ENCODE measurements around the gene HDAC4. TPM values are rescaled to one million over a fixed set of nuclear protein-coding genes. Genes with fewer than 3 reads are reported as not detected.
A peak's percentile ranks its signal among the peaks of the same experiment; 100 is the strongest.

HDAC4 gene
- total RNA-seq, 1 donor from 2014 or later = 44.7 TPM

- peak; percentile 79 for DNase-seq
- Mint-ChIP-seq H3K27me3 (no peaks in the 10 kb centered on the region), H3K4me3 (peak overlapping the region; percentile 21), H3K36me3 (ENCODE audit: low read depth) (peaks cover 6% of the 10 kb centered on the region), H3K27ac (peak overlapping the region; percentile 15), H3K4me1 (peaks cover 51% of the 10 kb centered on the region), H3K9me3 (no peaks in the 10 kb centered on the region)
- intact Hi-C loops (cut with micrococcal nuclease) = no loop called here
Observed at GRCh38 chr2:239396881-239397681, 3.7 kb downstream of the HDAC4 start.

GRCh38 chr2:239395524-239395923 lies 5.3 kb downstream of the HDAC4 start:
- intact Hi-C loops (cut with micrococcal nuclease) = no loop called here
- H3K4me3 Mint-ChIP-seq = no peak overlapping the region
- peaks cover 48% of the 10 kb centered on the region for H3K4me1 Mint-ChIP-seq

GRCh38 chr2:239394978-239395377 lies 5.8 kb downstream of the HDAC4 start:
- peaks cover 48% of the 10 kb centered on the region for H3K4me1 Mint-ChIP-seq

More at GRCh38 chr2:239395524-239395923, 5.3 kb downstream of the HDAC4 start:
- Mint-ChIP-seq H3K36me3 (ENCODE audit: low read depth) (peaks cover 6% of the 10 kb centered on the region), H3K27ac (no peak overlapping the region), H3K9me3 (no peaks in the 10 kb centered on the region), H3K27me3 (no peaks in the 10 kb centered on the region)
- DNase-seq = no peak

GRCh38 chr2:239394346-239394945 lies 6.4 kb downstream of the HDAC4 start:
- H3K27ac Mint-ChIP-seq = no peak overlapping the region
- no peak for DNase-seq
- peaks cover 6% of the 10 kb centered on the region for H3K36me3 Mint-ChIP-seq (ENCODE audit: low read depth)
- H3K27me3 Mint-ChIP-seq = no peaks in the 10 kb centered on the region
- no peak overlapping the region for H3K4me3 Mint-ChIP-seq
- intact Hi-C loops (cut with micrococcal nuclease) = no loop called here
- H3K9me3 Mint-ChIP-seq = no peaks in the 10 kb centered on the region
- peaks cover 45% of the 10 kb centered on the region for H3K4me1 Mint-ChIP-seq

More at GRCh38 chr2:239394978-239395377, 5.8 kb downstream of the HDAC4 start:
- intact Hi-C loops (cut with micrococcal nuclease) = no loop called here
- Mint-ChIP-seq H3K36me3 (ENCODE audit: low read depth) (peaks cover 6% of the 10 kb centered on the region), H3K27ac (no peak overlapping the region), H3K9me3 (no peaks in the 10 kb centered on the region), H3K4me3 (no peak overlapping the region), H3K27me3 (no peaks in the 10 kb centered on the region)
- DNase-seq = no peak

- H3K36me3 Mint-ChIP-seq (ENCODE audit: low read depth) = peaks cover 9% of the 10 kb centered on the region
- no peak overlapping the region for H3K27ac Mint-ChIP-seq
- no peaks in the 10 kb centered on the region for H3K27me3 Mint-ChIP-seq
- no peaks in the 10 kb centered on the region for H3K9me3 Mint-ChIP-seq
- H3K4me3 Mint-ChIP-seq = no peak overlapping the region
- intact Hi-C loops (cut with micrococcal nuclease) = no loop called here
- H3K4me1 Mint-ChIP-seq = peaks cover 40% of the 10 kb centered on the region
- no peak for DNase-seq
Observed at GRCh38 chr2:239393941-239394340, 6.9 kb downstream of the HDAC4 start.

GRCh38 chr2:239393388-239393940 lies 7.4 kb downstream of the HDAC4 start:
- no peaks in the 10 kb centered on the region for H3K27me3 Mint-ChIP-seq
- H3K36me3 Mint-ChIP-seq (ENCODE audit: low read depth) = peaks cover 9% of the 10 kb centered on the region
- H3K27ac Mint-ChIP-seq = no peak overlapping the region
- intact Hi-C loops (cut with micrococcal nuclease) = no loop called here
- H3K4me3 Mint-ChIP-seq = no peak overlapping the region
- H3K4me1 Mint-ChIP-seq = peaks cover 35% of the 10 kb centered on the region
- H3K9me3 Mint-ChIP-seq = no peaks in the 10 kb centered on the region
- no peak for DNase-seq

- Mint-ChIP-seq H3K4me3 (no peak overlapping the region), H3K4me1 (peaks cover 31% of the 10 kb centered on the region), H3K27me3 (no peaks in the 10 kb centered on the region), H3K36me3 (ENCODE audit: low read depth) (peaks cover 9% of the 10 kb centered on the region), H3K9me3 (no peaks in the 10 kb centered on the region), H3K27ac (no peak overlapping the region)
- no peak for DNase-seq
- intact Hi-C loops (cut with micrococcal nuclease) = no loop called here
Observed at GRCh38 chr2:239392688-239393387, 8.0 kb downstream of the HDAC4 start.

GRCh38 chr2:239392072-239392357 lies 8.8 kb downstream of the HDAC4 start:
- Mint-ChIP-seq H3K36me3 (ENCODE audit: low read depth) (peaks cover 7% of the 10 kb centered on the region), H3K4me1 (peaks cover 23% of the 10 kb centered on the region), H3K27ac (no peak overlapping the region), H3K4me3 (no peak overlapping the region), H3K9me3 (no peaks in the 10 kb centered on the region), H3K27me3 (no peaks in the 10 kb centered on the region)
- intact Hi-C loops (cut with micrococcal nuclease) = no loop called here
- no peak for DNase-seq

GRCh38 chr2:239391286-239392071 lies 9.3 kb downstream of the HDAC4 start:
- H3K27ac Mint-ChIP-seq = no peak overlapping the region
- no peak overlapping the region for H3K4me3 Mint-ChIP-seq
- H3K4me1 Mint-ChIP-seq = peaks cover 25% of the 10 kb centered on the region
- H3K9me3 Mint-ChIP-seq = no peaks in the 10 kb centered on the region
- no peaks in the 10 kb centered on the region for H3K27me3 Mint-ChIP-seq
- peaks cover 12% of the 10 kb centered on the region for H3K36me3 Mint-ChIP-seq (ENCODE audit: low read depth)
- no peak for DNase-seq
- intact Hi-C loops (cut with micrococcal nuclease) = no loop called here

- H3K4me1 Mint-ChIP-seq = peaks cover 29% of the 10 kb centered on the region
- H3K9me3 Mint-ChIP-seq = no peaks in the 10 kb centered on the region
- H3K4me3 Mint-ChIP-seq = no peak overlapping the region
- intact Hi-C loops (cut with micrococcal nuclease) = no loop called here
- no peaks in the 10 kb centered on the region for H3K27me3 Mint-ChIP-seq
- DNase-seq = no peak
- H3K36me3 Mint-ChIP-seq (ENCODE audit: low read depth) = peaks cover 16% of the 10 kb centered on the region
- H3K27ac Mint-ChIP-seq = no peak overlapping the region
Observed at GRCh38 chr2:239390546-239391285, 10.1 kb downstream of the HDAC4 start.

- no peaks in the 10 kb centered on the region for H3K9me3 Mint-ChIP-seq
- peaks cover 16% of the 10 kb centered on the region for H3K36me3 Mint-ChIP-seq (ENCODE audit: low read depth)
- intact Hi-C loops (cut with micrococcal nuclease) = no loop called here
- H3K4me1 Mint-ChIP-seq = peaks cover 24% of the 10 kb centered on the region
- no peak overlapping the region for H3K4me3 Mint-ChIP-seq
- H3K27ac Mint-ChIP-seq = no peak overlapping the region
- no peaks in the 10 kb centered on the region for H3K27me3 Mint-ChIP-seq
- no peak for DNase-seq
Observed at GRCh38 chr2:239389414-239390329, 11.1 kb downstream of the HDAC4 start.
